ENCODE results near the gene ZNF547. TPM values are rescaled to one million over a fixed set of nuclear protein-coding genes. Genes with fewer than 3 reads are reported as not detected.

ZNF547 gene
- total RNA-seq, 1 donor from 2014 or later: 4.8 TPM

DNA sequence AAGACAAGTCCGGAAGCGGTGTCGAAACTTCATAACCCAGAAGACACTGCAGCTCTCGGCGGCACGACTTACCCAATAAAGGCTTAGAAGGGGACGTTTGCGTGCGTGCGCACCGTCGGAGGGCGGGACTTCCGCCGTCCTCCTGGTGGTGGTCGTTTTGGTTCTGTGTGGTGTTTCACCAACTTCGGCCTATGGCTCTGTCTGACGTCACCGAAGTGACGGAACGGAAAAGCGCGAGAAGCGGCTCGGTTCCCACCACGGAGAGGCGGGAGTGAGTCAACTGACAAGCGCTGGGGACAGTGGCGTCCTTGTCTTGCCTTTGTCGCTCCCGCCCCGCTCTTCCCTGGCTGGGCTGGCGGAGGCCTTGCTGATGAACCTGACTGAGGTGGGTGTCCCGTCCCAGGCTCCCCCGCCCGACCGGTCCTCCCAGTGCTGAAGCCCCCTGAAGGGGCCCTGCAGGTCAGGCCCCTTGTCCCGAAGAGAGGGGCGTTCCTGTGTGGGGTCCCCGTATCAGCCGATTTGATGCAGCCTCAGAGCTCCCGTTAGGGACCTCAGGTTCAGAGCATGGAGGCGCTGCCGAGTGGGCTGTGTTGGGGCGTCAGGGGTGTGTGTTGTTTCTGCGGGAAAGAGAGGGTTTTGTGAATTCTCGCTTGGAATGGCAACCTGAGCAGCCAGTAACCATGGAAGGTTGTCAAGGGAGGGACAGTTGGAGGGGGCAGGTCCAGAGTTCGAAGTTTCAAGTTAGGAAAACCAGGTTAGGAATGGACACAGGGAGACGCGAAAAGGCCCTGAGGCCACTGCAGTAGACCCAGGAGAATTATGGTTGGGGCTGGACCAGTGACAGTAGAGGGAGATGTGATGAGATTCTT, 26.6 kb downstream of the ZNF547 start, which contains the start of gene ZNF548:
ZNF548 (plus strand) TSS at position 125 of the 869 bp plus-strand sequence; CDS start at position 371, 246 bp downstream.
- Mint-ChIP-seq H3K4me3 (ENCODE audit: unreplicated experiment) (peak within 1 kb of the TSS; percentile 96), H3K36me3 (ENCODE audit: low read depth, unreplicated experiment) (peaks cover 13% of the 10 kb centered on the region), H3K9me3 (ENCODE audit: unreplicated experiment) (no peaks in the 10 kb centered on the region), H3K4me1 (ENCODE audit: unreplicated experiment) (peaks cover 18% of the 10 kb centered on the region), H3K27me3 (ENCODE audit: unreplicated experiment) (peaks cover 6% of the 10 kb centered on the region), H3K27ac (ENCODE audit: unreplicated experiment) (peak within 1 kb of the TSS; percentile 94)
- DNase-seq (ENCODE audit: low spot score): peak; percentile 96
- TF ChIP-seq CTCF (IDR thresholded peaks at IDR 0.05; ENCODE audit: unreplicated experiment): no peak

DNA sequence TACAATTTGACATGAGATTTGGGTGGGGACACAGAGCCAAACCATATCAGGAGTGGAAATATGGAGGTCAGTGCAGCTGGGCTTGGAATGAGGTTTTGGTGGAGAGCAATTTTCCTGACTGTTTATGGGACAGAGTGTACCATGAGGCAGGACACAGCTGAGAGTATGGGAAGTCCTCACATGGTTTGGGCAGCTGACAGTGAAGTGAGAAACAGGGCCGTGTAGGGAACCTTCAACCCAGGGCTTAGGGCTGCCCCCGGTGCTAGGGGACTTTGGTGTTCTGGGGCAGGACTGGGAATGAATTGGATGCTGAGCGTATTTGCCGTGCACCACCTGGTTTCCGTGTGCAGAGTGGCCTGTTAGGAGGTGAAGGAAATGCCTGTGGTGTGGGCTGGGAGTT, 32.4 kb downstream of the ZNF547 start:
- Mint-ChIP-seq H3K9me3 (ENCODE audit: unreplicated experiment) (peaks cover 3% of the 10 kb centered on the region), H3K27me3 (ENCODE audit: unreplicated experiment) (peaks cover 7% of the 10 kb centered on the region), H3K27ac (ENCODE audit: unreplicated experiment) (peak overlapping the region; percentile 80), H3K4me1 (ENCODE audit: unreplicated experiment) (peaks cover 28% of the 10 kb centered on the region), H3K36me3 (ENCODE audit: low read depth, unreplicated experiment) (peaks cover 62% of the 10 kb centered on the region), H3K4me3 (ENCODE audit: unreplicated experiment) (peak overlapping the region; percentile 65)
- no peak for DNase-seq (ENCODE audit: low spot score)
- TF ChIP-seq CTCF (IDR thresholded peaks at IDR 0.05; ENCODE audit: unreplicated experiment): no peak

DNA sequence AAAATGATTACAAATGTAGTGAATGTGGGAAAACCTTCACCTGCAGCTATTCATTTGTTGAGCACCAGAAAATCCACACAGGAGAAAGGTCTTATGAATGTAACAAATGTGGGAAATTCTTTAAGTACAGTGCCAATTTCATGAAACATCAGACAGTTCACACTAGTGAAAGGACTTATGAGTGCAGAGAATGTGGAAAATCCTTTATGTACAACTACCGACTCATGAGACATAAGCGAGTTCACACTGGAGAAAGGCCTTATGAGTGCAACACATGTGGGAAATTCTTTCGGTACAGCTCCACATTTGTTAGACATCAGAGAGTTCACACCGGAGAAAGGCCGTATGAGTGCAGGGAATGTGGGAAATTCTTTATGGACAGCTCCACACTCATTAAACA, 35.5 kb downstream of the ZNF547 start:
- H3K36me3 Mint-ChIP-seq (ENCODE audit: low read depth, unreplicated experiment): peaks cover 72% of the 10 kb centered on the region
- peaks cover 7% of the 10 kb centered on the region for H3K27me3 Mint-ChIP-seq (ENCODE audit: unreplicated experiment)
- DNase-seq (ENCODE audit: low spot score): no peak
- peak overlapping the region; percentile 77 for H3K4me3 Mint-ChIP-seq (ENCODE audit: unreplicated experiment)
- peaks cover 24% of the 10 kb centered on the region for H3K4me1 Mint-ChIP-seq (ENCODE audit: unreplicated experiment)
- TF ChIP-seq CTCF (IDR thresholded peaks at IDR 0.05; ENCODE audit: unreplicated experiment): no peak
- H3K27ac Mint-ChIP-seq (ENCODE audit: unreplicated experiment): no peak overlapping the region
- peaks cover 3% of the 10 kb centered on the region for H3K9me3 Mint-ChIP-seq (ENCODE audit: unreplicated experiment)

DNA sequence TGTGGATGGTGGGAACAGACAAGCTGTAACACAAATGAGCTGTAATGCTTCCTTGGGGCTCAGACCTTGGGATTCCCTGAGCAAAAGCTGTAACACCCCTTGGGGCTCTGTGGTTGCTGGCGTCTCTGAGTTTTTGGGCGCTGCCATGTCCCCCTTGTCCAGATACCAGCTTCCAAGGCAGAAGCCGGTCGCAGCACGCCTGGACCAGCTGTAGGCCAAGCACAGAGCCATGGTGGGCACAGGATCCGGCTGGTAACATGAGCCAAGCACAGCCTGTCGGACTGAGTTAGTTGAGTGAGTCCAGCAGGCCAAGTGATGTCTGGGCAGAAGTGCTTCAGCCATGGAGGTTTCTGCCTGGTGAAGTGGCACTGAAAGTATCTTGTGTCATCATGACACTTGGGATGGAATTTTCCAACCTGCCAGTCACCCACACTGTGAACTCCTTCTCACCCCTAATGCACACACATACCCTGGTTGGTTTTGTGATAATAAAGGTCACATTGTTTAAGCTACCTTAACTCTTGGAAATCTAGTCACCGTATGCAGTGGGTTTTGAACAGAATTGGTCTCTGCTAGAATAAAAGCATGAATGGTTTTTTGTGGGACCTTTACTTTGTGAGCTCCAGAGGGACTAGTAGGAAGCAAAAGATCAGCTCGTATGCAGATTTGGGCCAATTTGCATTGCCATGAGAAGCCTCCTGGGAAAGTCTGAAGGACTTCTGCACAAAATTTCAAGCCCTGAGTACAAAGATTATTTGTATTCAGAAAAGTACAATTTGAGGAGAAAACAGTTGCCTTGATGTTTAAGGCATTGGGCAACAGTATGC, 40.6 kb downstream of the ZNF547 start:
- Mint-ChIP-seq H3K27me3 (ENCODE audit: unreplicated experiment) (no peaks in the 10 kb centered on the region), H3K4me1 (ENCODE audit: unreplicated experiment) (no peaks in the 10 kb centered on the region), H3K36me3 (ENCODE audit: low read depth, unreplicated experiment) (peaks cover 27% of the 10 kb centered on the region)

More for the DNA sequence above, 40.6 kb downstream of the ZNF547 start:
- TF ChIP-seq CTCF (IDR thresholded peaks at IDR 0.05; ENCODE audit: unreplicated experiment): no peak
- Mint-ChIP-seq H3K4me3 (ENCODE audit: unreplicated experiment) (no peak overlapping the region), H3K27ac (ENCODE audit: unreplicated experiment) (no peak overlapping the region), H3K9me3 (ENCODE audit: unreplicated experiment) (no peaks in the 10 kb centered on the region)
- no peak for DNase-seq (ENCODE audit: low spot score)

Measured in endothelial cell (in vitro differentiated cells).